Testis (tissue), 3 donors: ENCODE results near the gene FRS2. TPM values are rescaled to one million over a fixed set of nuclear protein-coding genes. Genes with fewer than 3 reads are reported as not detected.

ENCODE experiments used
- DNase-seq: peaks from one replicate; pipeline ENCODE4 v3.0.0-alpha.2; 2019
- H3K27ac ChIP-seq, 2 donors: fragments of 200-600 bp; sonication (generic); one replicate each; pipeline ENCODE4 v1.5.1; 2019
- H3K27me3 ChIP-seq: fragments of 200-600 bp; sonication (generic); one replicate; pipeline ENCODE4 v1.5.1; 2019
- H3K36me3 ChIP-seq: fragments of 200-600 bp; sonication (generic); one replicate; pipeline ENCODE4 v1.5.1; 2017; ENCODE audit warnings: low read depth; ENCODE audit errors: missing control alignments
- H3K4me1 ChIP-seq: fragments of 200-600 bp; sonication (generic); one replicate; pipeline ENCODE4 v1.5.1; 2019
- H3K4me3 ChIP-seq, 2 donors: fragments of 200-600 bp; sonication (generic); one replicate each; pipeline ENCODE4 v1.5.1; 2017 to 2019
- H3K9me3 ChIP-seq: fragments of 200-600 bp; sonication (generic); one replicate; pipeline ENCODE4 v1.5.1; 2017
- POLR2A ChIP-seq: fragments of 450-650 bp; IDR thresholded peaks from one replicate; pipeline ENCODE4 v1.6.1; 2017; ENCODE audit warnings: antibody characterized with exemption, mild to moderate bottlenecking, moderate library complexity
- WGBS, 2 donors: methylation state at CpG; one replicate each; pipeline ENCODE4 v1.1.5; 2018; 5-methylcytosine and 5-hydroxymethylcytosine counted together
- intact Hi-C: fragments of 100-400 bp; cut with DNase I; formaldehyde crosslinking; loops from one replicate; pipeline ENCODE4 v1.15.1; 2023; ENCODE audit warnings: low total_unique reads
- microRNA-seq, 2 donors: library from miRNA; unstranded; fragments of <30 nt; microRNA quantifications; one replicate each; pipeline ENCODE4, GENCODE V29; 2016; ENCODE audit warnings: borderline number of aligned reads in 2 of 2, borderline replicate concordance in 1 of 2
- polyA plus RNA-seq: library from polyadenylated mRNA; stranded (reverse); fragments of 350-450 nt; fragmentation: Illumina TruSeq; extraction: RNeasy Lipid Tissue Mini Kit (QIAGEN cat#74804); gene quantifications from one replicate; pipeline ENCODE4 v1.2.3, GENCODE V29; 2014; ENCODE audit warnings: low read depth, low replicate concordance; ENCODE audit not compliant: insufficient read depth
- small RNA-seq, 2 donors: library from RNA; depleted of rRNA; stranded (forward); fragments of <200 nt; gene quantifications; one replicate each; pipeline ENCODE3, GENCODE V24; 2016
- total RNA-seq, 2 donors: library from RNA; depleted of rRNA; stranded (reverse); fragments of >200 nt; gene quantifications; one replicate each; pipeline ENCODE4 v1.2.3, GENCODE V29; 2016
- TF ChIP-seq, protein P1 (sequence below), 3 experiments: fragments of 450-650 bp in 2 of 3; fragments of 200-600 bp in 1 of 3; sonication (generic) in 1 of 3; IDR thresholded peaks; one replicate each; pipeline ENCODE4 v1.5.1; 2016 to 2019; ENCODE audit warnings: antibody characterized with exemption in 3 of 3, mild to moderate bottlenecking in 2 of 3, moderate library complexity in 1 of 3

The FRS2 gene
- total and polyA plus RNA-seq, 3 donors from 2014 or later = 21.6 to 47.8 (median 38.3) TPM

DNA sequence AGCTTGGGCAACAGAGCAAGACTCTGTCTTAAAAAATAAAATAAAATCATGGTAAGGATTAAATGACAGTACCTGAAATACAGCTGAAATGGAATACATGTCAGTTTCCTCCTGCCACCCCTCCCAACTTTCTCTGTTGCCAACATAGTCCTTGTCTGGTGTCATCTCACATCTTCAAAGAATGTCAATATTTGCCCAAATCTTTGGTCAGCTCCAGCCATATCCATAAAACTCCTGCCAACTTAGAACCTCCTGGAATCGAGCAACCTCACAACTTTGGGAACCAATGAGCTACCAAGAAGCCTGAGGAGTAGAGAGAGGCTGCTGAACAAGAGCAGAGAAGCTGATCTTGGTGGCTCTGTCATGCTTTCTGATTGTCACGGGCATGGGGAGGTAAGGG lies 151.4 kb downstream of the FRS2 start:
- intact Hi-C loops = no loop called here
- Histone ChIP-seq H3K27ac (no peak overlapping the region), H3K4me1 (no peaks in the 10 kb centered on the region), H3K27me3 (no peaks in the 10 kb centered on the region), H3K4me3 (no peak overlapping the region), H3K9me3 (no peaks in the 10 kb centered on the region), H3K36me3 (no peaks in the 10 kb centered on the region)
- TF ChIP-seq, protein P1, sequence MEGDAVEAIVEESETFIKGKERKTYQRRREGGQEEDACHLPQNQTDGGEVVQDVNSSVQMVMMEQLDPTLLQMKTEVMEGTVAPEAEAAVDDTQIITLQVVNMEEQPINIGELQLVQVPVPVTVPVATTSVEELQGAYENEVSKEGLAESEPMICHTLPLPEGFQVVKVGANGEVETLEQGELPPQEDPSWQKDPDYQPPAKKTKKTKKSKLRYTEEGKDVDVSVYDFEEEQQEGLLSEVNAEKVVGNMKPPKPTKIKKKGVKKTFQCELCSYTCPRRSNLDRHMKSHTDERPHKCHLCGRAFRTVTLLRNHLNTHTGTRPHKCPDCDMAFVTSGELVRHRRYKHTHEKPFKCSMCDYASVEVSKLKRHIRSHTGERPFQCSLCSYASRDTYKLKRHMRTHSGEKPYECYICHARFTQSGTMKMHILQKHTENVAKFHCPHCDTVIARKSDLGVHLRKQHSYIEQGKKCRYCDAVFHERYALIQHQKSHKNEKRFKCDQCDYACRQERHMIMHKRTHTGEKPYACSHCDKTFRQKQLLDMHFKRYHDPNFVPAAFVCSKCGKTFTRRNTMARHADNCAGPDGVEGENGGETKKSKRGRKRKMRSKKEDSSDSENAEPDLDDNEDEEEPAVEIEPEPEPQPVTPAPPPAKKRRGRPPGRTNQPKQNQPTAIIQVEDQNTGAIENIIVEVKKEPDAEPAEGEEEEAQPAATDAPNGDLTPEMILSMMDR (IDR thresholded peaks at IDR 0.05) = no peak
- no peak for TF ChIP-seq POLR2A
- whole genome bisulfite sequencing, 2 donors = 89 to 91% methylated on average over 2 of the region's 2 CpGs
- no peak for DNase-seq

DNA sequence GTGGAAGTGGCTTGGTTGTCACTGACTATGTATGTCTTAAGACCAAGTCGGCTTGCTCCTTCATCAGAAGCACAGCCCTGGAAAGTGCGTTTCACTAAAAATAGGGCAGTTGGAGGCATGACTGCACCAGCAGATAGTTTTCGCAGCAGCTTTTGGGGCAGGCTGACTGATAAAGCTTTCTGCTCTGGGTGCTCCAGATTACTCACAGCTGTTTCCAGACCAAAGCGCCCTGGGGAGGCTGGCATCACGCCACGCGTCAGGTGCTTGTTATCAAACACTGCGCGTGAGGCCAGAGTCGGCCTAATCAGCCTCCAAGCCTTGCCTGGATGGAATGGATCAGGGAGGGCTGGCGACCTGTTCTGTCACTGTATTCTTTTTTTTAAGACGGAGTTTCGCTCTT lies 153.8 kb downstream of the FRS2 start:
- intact Hi-C loops = no loop called here
- WGBS, 2 donors = 65 to 77% methylated on average over 12 to 13 of the region's 13 CpGs
- TF ChIP-seq POLR2A = no peak
- TF ChIP-seq, protein P1 (IDR thresholded peaks at IDR 0.05) = no peak
- Histone ChIP-seq H3K36me3 (no peaks in the 10 kb centered on the region), H3K4me1 (no peaks in the 10 kb centered on the region), H3K27ac (no peak overlapping the region), H3K9me3 (no peaks in the 10 kb centered on the region), H3K27me3 (no peaks in the 10 kb centered on the region), H3K4me3 (no peak overlapping the region)
- peak; percentile 55 for DNase-seq

DNA sequence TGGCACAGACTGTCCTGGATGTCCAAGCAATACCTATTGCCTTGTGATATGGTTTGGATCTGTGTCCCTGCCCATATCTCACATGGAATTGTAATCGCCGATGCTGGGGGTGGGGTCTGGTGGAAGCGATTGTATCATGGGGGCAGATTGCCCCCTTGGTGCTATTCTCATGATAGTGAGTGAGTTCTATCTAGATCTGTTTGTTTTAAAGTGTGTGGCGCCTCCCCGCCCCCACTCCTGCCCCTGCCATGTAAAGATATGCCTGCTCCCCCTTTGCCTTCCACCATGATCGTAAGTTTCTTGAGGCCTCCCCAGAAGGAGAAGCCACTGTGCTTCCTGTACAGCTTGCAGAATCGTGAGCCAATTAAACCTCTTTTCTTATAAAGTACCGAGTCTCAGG lies 157.3 kb downstream of the FRS2 start:
- no peak for DNase-seq
- no peaks in the 10 kb centered on the region for H3K27me3 ChIP-seq
- no peaks in the 10 kb centered on the region for H3K4me1 ChIP-seq
- no peak overlapping the region for H3K4me3 ChIP-seq
- intact Hi-C loops = no loop called here
- no peak overlapping the region for H3K27ac ChIP-seq
- TF ChIP-seq, protein P1 (IDR thresholded peaks at IDR 0.05) = no peak
- TF ChIP-seq POLR2A = no peak
- H3K36me3 ChIP-seq = no peaks in the 10 kb centered on the region
- no peaks in the 10 kb centered on the region for H3K9me3 ChIP-seq
- 78 to 90% methylated on average over 8 of the region's 8 CpGs for WGBS, 2 donors

Small RNAs within 50 kb of the gene (microRNA-seq; reads per million reads assigned to microRNA genes)
- gene MIR3913-1 (0 reads per million in 2 donors), gene MIR3913-2 (0 reads per million in 2 donors)

Small RNAs within 50 kb of the gene (small RNA-seq; reads per million reads assigned to genes)
- gene MIR3913-1 = 0.92 to 0.94 reads per million in 2 donors

Other genes with a start within 250 kb of the FRS2 start
- 10 to 100 TPM; 60.9 to 72.2 TPM for gene CPSF6, start 230.8 kb upstream of the FRS2 start, total RNA-seq
- 41.2 TPM for gene CPSF6, start 230.8 kb upstream of the FRS2 start, polyA plus RNA-seq
- gene LYZ, start 122.0 kb upstream of the FRS2 start, total RNA-seq = 1 to 10 TPM; 3.4 to 9.7 TPM
- 203 TPM for gene LYZ, start 122.0 kb upstream of the FRS2 start, polyA plus RNA-seq
- gene YEATS4, start 110.6 kb upstream of the FRS2 start, total RNA-seq = 10 to 100 TPM; 43.8 to 48.4 TPM
- 112 TPM for gene YEATS4, start 110.6 kb upstream of the FRS2 start, polyA plus RNA-seq
- gene CCT2, start 115.1 kb downstream of the FRS2 start, total RNA-seq = 100 to 1,000 TPM; 213 to 248 TPM
- 401 TPM for gene CCT2, start 115.1 kb downstream of the FRS2 start, polyA plus RNA-seq
- gene LRRC10, start 140.5 kb downstream of the FRS2 start, total RNA-seq = under 1 TPM in 1 of 2 donors, not detected in 1; 0.12 TPM
- not detected for gene LRRC10, start 140.5 kb downstream of the FRS2 start, polyA plus RNA-seq
- 1 to 10 TPM in 1 of 2 donors, under 1 TPM in 1; 0.74 to 2.1 TPM for gene BEST3, start 228.9 kb downstream of the FRS2 start, total RNA-seq
- 9.8 TPM for gene BEST3, start 228.9 kb downstream of the FRS2 start, polyA plus RNA-seq